HG02970 (cell line): ENCODE results near the gene VNN1.
"Not testable (repeated sequence)": the region's sequence is repeated elsewhere in the genome, so short reads cannot be mapped to it uniquely, and the experiment has no call there.

ENCODE experiments used
- ATAC-seq: cut with Tn5 transposase; IDR thresholded peaks from one replicate; pipeline ENCODE4 v1.9.1; 2021; ENCODE audit warnings: mild to moderate bottlenecking, moderate library complexity, moderate number of reproducible peaks; ENCODE audit not compliant: unreplicated experiment, low FRiP score

VNN1 gene

GRCh38 chr6:132675749-132676148 lies 38.1 kb downstream of the VNN1 start:
- no peak for ATAC-seq

- no peak for ATAC-seq
These were observed 38.9 kb downstream of the VNN1 start for GRCh38 chr6:132675002-132675401.

- no peak for ATAC-seq
These were observed 40.3 kb downstream of the VNN1 start for GRCh38 chr6:132673376-132674094.

GRCh38 chr6:132671295-132671694 lies 42.6 kb downstream of the VNN1 start:
- ATAC-seq = no peak

- no peak for ATAC-seq
These were observed 44.1 kb downstream of the VNN1 start for GRCh38 chr6:132669690-132670291.

- no peak for ATAC-seq
These were observed 47.7 kb downstream of the VNN1 start for GRCh38 chr6:132666118-132666517.

- no peak for ATAC-seq
These were observed 49.4 kb downstream of the VNN1 start for GRCh38 chr6:132664309-132665034.

GRCh38 chr6:132663661-132664060 lies 50.2 kb downstream of the VNN1 start:
- no peak for ATAC-seq

- no peak for ATAC-seq
These were observed 51.9 kb downstream of the VNN1 start for GRCh38 chr6:132661906-132662305.

- no peak for ATAC-seq
These were observed 54.8 kb downstream of the VNN1 start, which contains the start of gene TAAR1 for GRCh38 chr6:132659082-132659481. Gene TAAR1 (minus strand): TSS chr6:132659182. CDS start chr6:132646003, 13,179 bp downstream.

GRCh38 chr6:132651062-132651461 lies 62.8 kb downstream of the VNN1 start:
- no peak for ATAC-seq

GRCh38 chr6:132650429-132650828 lies 63.4 kb downstream of the VNN1 start:
- no peak for ATAC-seq

- ATAC-seq = no peak
These were observed 65.0 kb downstream of the VNN1 start for GRCh38 chr6:132648828-132649227.

GRCh38 chr6:132648356-132648755 lies 65.5 kb downstream of the VNN1 start:
- ATAC-seq = peak; percentile 45

GRCh38 chr6:132643547-132643946 lies 70.3 kb downstream of the VNN1 start:
- no peak for ATAC-seq

GRCh38 chr6:132637135-132637534 lies 76.7 kb downstream of the VNN1 start:
- not testable (repeated sequence) for ATAC-seq

- ATAC-seq = not testable (repeated sequence)
These were observed 77.9 kb downstream of the VNN1 start for GRCh38 chr6:132635906-132636305.

- ATAC-seq = not testable (repeated sequence)
These were observed 78.6 kb downstream of the VNN1 start for GRCh38 chr6:132635288-132635687.

- ATAC-seq = no peak
These were observed 79.1 kb downstream of the VNN1 start for GRCh38 chr6:132634796-132635195.

GRCh38 chr6:132633362-132633761 lies 80.5 kb downstream of the VNN1 start:
- ATAC-seq = no peak
